ENCODE measurements around the gene TBC1D22A.

The TBC1D22A gene

DNA sequence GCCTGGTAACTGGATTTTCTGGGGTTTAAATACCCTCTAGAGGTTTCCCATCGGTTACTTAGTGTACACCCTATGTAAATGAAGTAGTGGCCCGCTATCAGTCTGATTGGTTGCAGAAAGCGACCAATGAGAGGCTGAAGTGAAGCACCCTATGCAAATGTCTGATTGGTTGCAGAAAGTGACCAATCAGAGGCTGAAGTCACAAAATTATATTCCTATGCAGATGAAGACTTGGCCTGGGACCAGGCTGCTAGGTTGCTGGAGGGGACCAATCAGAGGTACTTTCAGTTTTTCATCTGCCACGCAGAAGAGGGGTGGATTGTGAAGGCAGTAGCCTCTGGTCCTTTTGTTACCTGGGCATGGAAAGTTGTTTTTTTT is 134.8 kb downstream of the TBC1D22A start:
- in situ Hi-C loops (cut with HindIII; ENCODE audit: low sequenced_read_pairs) = no loop called here

DNA sequence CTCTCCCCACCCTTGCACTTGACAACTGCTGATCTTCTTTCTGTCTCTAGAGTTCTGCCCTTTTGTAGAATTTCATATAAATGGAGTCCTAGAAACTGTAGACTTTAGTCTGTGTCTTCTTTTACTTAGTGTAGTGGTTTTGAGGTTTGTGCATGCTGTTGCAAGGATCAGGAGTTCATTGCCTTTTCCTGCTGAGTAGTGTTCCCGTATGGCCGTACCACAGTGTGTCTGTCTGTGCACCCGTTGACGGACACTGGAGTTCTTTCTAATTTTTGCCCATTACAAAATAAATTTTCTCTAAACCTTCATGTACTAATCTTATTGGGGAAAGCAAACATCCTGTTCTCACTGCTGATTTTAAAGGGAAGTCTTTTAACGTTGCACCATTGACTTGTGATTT is 138.1 kb downstream of the TBC1D22A start:
- in situ Hi-C loops (cut with HindIII; ENCODE audit: low sequenced_read_pairs) = no loop called here

DNA sequence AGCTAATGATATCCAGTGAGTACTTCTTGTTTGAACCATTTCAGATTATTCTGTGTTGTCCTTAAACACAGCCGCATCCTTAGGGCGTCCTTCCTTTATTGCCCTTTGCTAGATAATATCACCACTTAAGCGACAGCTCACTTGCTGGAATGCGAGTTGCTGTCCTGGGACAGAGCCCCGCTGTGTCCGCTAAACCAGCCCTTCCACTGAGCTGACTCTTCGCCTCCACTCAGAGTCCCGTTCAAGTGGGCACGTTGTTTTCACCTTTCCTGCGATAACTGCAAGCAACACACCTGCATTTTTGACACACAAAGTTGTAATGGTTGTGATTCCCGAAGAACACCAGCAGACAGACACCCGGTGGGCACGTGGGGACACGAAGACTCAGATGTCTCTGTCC is 140.0 kb downstream of the TBC1D22A start:
- in situ Hi-C loops (cut with HindIII; ENCODE audit: low sequenced_read_pairs) = no loop called here

DNA sequence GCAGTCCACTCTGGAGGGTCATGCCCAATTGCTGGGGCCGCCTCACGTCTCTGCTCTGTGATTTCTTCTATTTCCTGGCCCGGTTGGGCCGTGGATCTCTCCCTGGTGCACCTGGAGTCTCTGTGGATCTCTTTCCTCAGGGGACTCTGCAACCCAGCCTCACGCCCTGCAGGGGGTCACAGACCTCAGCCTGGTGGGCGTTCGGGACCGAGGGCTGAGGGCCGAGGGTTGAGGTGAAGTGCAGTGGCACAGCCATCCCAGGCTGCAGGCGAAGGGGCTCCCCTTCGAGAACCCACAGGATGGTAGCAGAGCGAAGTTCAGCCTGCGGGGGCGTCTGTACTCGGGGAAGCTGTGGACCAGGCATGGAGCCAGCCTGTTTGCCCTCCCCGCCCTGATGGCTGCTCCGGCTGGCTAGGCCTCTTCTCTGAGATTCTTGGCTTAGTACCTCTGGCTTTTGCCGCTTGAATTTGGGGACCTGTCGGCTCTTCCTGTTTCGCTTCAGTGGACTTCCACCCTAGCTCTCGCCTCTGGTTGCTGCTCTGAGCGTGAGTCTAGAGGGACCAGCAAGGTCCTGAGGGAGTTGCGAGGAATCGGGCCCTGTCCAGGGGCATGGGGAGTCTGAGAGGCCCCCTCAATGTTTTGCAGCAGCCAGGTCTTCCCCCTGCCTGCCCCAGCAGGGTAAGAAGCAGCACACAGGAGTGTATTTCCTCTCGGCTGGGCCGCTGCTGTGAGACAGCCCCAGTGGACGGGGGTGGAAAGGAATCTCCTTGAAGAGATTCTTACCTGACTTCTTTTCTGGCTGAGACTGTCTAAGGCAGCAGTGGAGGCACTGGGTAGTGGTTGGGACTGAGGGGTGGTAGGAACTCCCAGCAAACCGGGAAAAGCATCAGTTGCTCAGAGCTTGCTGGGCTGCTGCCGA is 140.8 kb downstream of the TBC1D22A start:
- in situ Hi-C loops (cut with HindIII; ENCODE audit: low sequenced_read_pairs) = no loop called here

DNA sequence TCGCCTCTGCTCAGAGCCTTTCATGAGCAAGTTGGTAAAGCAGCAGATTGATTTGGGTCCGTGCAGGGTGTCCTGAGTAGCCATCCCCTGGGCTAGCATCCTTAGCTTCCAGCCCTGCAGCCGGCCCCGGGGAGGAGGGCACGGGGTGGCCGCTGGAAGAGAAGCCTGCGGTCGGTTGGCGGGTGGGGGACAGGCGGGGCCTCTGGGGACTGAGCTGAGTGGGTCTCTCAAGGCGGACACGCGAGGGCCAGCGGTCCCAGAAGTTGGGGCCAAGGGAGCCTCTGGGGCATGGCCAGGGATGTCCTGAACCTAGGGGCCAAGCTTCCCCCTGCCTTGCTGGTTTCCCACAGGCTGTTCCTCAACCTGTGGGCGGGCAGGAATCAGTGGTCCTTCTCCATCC is 143.0 kb downstream of the TBC1D22A start:
- in situ Hi-C loops (cut with HindIII; ENCODE audit: low sequenced_read_pairs) = no loop called here

DNA sequence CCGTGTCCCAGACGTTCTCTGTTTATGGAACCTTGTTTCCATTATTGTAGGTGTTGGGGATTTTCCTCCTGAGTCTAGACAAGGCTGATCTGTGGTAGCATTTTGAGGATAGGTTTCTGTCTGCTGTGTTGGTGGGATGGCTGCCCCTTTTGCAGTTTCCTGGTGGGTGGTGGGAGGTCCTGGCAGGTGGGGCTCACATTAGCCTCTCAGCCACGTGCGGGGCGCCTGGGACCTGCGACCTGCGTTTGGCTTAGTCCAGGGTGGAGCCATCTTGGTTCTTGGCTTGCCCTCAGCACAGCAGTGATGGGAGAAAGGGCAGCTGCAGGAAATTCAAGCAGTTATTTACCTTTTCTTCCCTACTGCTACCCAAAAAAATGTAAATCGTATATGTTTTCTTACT is 143.4 kb downstream of the TBC1D22A start:
- in situ Hi-C loops (cut with HindIII; ENCODE audit: low sequenced_read_pairs) = no loop called here

DNA sequence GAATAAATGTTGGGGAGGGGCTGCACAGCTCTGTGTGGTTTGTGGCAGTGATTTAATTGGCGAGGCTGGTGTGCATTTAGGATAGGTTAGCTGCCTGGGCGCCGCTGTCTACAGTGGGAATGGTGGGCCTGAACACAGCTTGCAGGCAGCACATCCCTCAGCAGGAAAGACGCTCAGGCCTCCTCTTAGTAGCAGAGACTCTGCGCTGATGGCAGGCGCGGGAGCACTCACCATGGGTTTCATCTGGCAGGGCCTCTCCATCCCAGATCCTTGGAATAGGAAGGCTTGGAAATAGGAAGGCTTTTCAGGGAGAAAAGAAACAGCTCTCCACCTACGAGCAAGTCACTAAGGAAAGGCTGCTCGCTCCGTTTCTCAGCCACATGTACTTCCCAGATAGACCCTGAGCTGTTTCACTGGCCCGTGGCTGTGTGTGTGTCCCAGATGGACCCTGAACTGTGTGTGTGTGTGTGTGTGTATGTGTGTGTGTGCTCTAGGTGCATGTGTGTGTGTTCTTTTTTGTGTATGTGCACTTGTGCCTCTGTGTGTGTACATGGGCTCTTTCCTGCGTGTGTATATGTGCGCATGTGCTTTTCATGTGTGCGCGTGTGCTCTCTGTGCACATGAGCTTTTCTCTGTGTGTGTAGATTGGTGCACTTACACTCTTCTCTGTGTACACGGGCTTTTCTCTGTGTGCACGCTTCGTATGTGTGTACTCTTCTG is 144.0 kb downstream of the TBC1D22A start:
- in situ Hi-C loops (cut with HindIII; ENCODE audit: low sequenced_read_pairs) = no loop called here

DNA sequence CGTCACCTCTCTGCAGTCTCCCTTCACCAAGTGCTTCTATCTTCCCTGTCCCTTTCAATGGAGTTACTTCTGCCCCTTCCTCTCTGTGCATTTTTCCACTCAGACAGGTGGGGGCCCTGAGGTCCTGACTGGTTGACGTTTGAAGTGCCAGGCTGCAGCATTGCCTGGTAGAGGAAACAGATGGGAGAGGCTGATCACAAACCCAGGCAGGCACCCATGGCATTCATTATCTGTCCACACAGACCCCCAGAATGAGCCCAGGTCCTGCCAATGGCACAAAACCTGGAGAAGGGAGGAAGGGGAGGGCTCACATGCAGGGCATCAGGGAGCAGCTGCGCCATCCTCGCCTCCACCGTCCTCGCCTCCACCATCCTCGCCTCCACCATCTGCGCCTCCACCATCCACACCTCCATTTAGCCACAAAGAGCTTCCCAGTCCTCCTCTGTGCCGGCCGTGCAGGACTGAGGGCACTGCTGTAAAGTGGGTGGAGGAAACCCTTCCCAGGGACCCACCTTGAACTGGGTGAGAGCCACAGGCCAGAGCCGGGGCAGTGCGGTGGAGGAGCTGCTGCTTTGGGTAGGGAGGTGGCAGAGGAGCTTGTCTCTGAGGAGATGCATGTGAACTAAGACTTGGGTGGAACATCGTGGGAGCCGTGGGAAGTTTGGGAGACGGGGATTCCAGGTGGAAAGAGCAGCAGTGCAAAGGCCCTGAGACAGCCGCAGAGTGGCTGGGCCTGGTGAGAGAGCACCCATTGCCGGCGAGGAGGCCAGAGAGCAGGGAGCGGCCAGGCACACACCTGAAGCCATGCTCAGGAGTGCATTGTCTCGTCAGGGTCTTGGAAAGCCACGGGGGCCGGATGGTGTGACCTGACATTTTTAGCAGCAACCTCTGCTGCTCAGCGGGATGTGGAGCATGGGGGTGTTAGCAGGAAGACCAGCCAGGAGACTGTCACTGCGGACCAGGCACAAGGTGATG is 145.1 kb downstream of the TBC1D22A start:
- in situ Hi-C loops (cut with HindIII; ENCODE audit: low sequenced_read_pairs) = no loop called here

DNA sequence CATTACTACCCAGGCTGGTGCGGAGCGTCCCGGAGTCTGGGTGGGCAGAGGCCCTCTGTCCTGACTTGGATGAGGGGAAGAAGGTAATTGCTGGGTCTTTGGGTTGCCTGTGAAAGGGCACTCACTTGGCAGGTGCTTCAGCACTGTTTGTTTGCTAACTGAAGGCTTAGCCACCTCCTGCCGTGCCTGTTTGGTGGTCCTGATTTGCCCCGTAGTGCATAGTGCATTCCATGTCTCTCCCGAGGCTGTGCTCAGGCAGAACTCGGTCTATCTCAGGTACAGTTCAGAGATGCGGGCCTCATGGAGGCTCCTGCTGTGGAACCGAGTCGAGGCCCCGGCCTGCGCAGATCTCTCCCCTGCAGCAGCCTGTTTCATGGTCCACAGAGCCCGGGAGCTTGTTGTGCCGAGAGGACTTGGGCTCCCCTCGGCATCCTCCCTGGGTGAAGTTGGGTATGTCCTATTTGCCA is 146.2 kb downstream of the TBC1D22A start:
- in situ Hi-C loops (cut with HindIII; ENCODE audit: low sequenced_read_pairs) = no loop called here

DNA sequence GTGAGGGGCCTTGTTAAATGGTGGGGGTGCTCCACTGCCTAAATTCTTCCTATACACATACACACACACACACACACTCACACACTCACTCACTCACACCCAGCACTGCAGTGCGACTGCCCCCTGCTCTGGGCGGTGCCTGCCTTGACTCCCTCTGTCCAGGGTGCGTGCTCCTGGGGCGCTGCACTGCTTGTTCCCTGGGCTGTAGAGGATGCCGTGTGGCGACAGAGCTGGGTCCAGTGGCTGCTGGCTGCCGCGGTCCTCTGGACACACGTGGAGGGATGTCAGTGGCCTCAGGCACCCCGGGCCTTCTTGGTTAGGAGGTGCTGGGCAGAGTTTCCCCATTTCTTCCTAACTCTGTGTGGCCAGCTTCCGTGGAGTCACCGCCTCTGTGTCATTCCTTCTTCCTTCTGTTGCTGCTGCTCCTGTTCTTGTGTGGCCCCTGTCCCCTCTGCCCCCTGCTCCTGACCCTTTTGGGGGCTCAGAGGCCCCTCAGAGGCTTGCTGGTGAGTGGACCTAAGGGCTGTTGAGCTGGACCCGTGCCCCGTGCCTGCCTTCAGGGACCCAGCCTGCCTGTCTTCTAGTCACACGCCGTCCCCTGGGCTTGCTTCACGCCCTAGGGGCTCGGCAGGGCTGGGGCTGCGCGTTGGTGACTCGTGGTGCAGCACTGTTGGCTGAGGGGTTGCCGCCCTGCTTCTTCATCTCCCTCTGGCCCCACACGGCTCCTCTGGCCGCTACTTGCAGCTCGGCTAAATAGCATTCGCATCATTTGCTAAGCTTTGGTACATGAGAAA is 147.0 kb downstream of the TBC1D22A start:
- in situ Hi-C loops (cut with HindIII; ENCODE audit: low sequenced_read_pairs) = no loop called here

DNA sequence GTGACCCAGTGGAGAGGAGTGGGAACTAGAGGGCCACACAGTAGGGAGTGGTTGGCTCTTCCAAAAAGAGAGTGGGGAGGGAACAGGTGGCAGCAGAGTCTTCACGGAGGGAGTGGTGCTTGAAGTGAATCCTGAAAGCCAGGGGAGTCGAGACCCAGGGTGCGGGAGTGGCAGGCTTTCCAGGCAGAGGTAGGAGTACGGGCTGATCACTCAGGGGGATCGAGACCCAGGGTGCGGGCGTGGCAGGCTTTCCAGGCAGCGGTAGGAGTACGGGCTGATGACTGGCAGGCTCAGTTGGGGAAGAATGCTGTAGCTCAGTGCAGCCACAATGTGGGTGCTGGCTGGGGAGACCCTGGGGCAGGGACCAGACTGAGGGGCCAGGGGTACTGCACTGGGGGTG is 148.2 kb downstream of the TBC1D22A start:
- in situ Hi-C loops (cut with HindIII; ENCODE audit: low sequenced_read_pairs) = no loop called here

DNA sequence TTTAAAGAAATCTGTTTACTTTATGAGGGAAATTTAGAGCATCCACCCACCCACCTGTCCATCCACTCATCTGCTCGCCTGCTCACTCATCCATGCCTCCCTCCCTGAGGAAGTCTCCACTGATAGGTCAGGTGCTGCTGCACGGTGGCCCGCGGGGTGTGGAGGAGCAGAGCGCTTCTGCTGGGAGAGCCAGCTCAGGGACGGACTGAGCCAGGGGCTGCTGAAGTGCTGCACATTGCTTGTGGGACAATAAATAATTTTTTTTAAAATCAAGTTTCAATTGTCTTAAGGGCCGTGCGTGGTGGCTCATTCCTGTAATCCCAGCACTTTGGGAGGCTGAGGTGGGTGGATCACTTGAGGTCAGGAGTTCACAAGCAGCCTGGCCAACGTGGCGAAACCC is 148.9 kb downstream of the TBC1D22A start:
- in situ Hi-C loops (cut with HindIII; ENCODE audit: low sequenced_read_pairs) = no loop called here

DNA sequence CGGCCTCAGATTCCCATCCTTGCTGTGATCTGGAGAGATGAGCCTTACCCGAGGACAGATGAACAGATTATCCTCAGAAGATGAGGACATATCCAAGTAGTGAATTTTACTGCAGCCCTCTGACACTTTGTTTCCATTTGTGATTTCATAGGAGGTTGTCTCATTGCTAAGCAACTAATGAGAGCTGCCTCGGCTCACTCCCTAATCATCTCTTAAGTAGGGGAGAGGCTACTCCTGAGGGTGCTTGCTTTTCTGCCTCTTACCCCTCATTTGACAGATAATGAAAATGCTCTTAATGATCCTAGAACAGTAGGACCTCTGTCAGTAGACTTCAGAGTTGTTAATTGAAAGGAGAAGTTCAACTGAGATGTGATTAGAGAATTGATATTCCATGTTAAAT is 150.9 kb downstream of the TBC1D22A start:
- in situ Hi-C loops (cut with HindIII; ENCODE audit: low sequenced_read_pairs) = no loop called here

DNA sequence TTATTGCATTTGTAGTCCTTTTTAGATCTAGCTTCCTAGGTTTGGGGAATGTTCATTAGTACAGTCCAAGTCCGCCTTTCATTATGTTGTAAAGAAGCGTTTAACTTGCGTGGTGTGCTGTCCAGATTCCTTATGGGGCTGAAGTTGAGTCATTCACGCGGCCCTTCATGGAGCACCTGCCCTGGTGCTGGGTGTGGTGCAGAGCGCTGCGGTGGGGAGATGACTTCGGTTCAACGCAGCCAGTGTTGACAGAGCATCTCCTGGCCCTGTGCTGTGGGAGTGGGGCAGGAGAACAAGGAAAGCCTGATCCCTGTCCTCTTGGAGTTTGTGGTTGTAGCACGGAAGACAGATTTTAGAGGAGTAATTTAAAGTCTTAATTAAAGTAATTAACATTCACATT is 152.0 kb downstream of the TBC1D22A start:
- in situ Hi-C loops (cut with HindIII; ENCODE audit: low sequenced_read_pairs) = no loop called here

DNA sequence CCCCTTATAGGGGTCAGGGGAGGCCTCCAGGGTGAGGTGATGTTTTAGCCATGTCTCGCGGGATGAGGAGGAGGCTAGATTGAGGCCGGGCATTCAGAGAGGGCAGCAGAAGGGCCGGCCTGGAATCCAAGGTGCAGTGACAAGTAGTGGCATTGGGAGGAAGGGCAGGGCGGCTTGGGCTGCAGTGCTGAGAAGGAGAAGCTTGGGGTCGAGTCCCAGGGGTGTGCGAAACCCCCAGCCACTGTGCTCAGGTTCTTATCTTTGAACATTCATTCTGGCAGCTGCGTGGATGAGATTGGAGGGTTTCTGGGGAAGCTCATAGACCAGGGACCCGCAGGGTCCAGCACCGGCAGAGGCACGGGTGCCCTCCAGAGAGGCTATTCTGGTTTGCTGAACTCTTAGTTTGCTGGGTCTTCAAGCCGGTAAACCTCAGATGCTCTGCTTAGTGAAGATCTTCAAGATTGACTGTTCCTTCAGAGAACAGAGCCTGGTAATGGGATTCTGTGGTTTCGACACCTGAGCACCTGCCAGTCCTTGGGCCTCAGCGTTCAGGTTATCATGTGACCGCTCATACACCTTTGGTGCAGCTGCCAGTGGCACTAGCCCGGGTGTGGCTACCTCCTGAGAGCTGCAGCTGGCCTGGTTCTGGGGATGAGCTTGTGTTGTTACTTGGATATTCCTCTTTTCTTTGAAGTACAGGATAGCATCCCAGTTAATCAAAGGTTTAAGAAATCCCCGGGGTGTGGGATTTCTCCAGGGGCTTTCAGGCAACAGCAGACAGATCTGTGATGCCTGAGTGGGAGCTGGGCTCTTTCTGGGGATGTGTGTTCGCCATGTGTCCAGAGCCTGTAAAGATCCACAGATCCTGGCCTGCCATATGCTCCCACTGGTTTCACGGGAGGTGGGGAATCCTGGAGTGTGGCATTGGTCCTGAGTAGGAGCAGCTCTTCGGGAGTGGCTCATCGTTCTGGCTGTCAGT is 152.8 kb downstream of the TBC1D22A start:
- in situ Hi-C loops (cut with HindIII; ENCODE audit: low sequenced_read_pairs) = no loop called here

DNA sequence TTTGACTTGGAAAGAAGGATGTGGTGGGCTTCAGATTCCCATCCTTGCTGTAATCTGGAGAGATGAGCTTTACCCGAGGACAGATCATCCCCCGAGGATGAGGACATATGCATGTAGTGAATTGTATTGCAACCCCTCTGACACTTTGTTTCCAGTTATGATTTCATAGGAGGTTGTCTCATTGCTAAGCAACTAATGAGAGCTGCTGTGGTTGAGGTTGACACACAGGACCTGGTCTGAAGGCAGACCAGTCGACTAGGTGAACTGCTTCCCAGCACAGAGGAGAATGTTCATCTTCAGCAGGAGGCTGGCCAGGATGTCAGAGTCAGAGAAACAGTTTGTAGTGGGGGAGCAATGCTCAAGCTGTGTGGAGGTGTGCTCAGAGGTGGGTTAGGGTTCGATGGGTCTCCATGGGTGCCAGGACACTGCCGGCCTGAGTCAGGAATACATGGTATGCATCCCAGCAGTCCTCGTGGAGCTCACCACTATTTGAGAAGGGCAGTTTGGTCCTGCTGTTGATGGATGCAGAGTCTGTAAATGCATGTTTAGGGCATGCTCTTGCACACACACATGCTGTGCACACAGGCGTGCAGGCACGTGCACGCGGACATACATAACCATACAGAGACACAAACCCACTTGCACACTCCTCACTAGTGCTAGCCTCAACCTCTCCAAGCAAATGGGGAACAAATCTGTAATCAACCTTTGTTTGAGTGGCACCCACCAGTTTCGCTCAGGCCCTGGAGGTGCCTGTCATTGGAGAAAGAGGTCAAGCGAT is 153.7 kb downstream of the TBC1D22A start:
- in situ Hi-C loops (cut with HindIII; ENCODE audit: low sequenced_read_pairs) = no loop called here

DNA sequence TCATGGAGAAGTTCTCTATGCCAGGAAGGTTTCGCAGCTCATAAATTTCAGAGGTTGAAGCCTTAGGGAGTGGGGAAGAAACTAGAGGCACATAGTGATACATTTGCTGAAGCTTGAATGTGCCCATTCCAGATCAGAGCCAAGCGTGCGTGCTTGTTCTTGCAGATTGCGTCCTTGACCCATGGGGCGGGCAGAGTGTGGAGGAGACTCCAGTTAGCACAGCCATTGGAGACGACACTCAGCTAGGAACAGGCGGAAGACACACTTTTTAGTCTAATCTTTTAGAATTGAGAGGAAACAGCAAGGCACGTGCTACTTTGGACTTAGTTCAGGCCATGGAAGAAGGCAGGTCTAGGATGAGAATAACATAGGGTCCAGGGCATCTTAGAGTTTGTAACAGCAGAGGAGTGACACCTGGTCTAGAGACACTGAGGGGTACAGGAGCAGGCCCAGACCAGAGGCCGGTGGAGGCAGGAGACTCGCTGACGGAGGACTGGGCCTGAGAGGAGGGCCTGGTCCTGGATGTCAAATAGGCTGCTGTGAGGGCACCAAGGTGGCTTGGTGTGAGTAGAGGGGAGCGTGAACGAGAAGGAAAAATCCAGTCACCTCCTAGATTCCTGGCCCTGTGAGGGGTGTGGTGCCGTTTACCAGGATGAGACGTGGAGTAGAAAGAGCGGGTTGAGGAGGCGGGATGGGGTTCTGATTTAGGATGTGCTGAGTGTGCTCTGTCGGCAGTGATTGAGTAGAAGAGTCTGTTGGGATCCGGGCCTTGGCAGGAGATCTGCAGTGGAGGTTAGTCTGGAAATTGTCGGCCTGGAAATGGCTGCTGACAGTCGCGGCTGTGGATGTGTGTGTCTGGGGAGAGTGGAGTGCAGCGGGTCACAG is 154.7 kb downstream of the TBC1D22A start:
- in situ Hi-C loops (cut with HindIII; ENCODE audit: low sequenced_read_pairs) = no loop called here
